ENCODE data around the gene MSI2. TPM values are rescaled to one million over a fixed set of nuclear protein-coding genes. Genes with fewer than 3 reads are reported as not detected.

MSI2 gene
- total RNA-seq, 1 experiment from 2014 or later = 29.5 TPM

DNA sequence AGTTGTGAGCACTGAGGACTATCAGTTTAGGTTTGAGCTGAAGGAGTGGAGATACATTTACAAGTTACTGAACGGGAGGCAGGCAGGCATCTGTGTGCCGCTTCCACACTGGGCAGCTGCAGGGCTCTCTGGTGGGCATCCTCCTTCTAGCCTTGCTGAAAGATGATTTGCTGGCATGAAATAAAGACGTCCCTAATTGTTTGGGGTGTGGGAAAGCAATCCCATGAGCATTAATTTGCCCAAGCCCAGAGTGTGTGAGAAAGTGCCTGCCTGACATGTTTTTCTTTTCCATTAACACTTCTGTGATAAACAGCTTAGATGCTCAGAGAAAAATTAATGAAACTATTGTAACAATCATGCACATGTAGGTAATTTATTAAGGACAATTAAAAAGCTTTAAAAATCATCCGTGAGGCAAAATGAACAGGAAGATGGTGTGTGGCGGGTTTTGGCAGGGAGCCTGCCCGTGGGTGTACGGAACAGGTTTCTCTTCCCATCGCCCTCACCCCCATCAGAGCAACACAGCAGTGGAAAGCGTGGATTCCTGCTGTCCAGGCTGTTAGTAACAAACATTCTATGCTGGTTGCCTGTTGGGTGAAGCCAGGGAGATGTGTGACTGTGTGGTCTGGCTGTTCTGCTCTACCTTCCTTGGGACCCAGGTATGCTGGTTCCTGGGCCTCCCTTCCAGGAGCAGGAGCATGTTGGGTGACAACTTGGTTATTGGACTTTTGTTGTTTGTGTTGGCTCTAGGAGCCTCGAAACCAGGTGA, 191.9 kb downstream of the MSI2 start:
- no peak for DNase-seq (ENCODE audit: extremely low read depth, low read depth)

DNA sequence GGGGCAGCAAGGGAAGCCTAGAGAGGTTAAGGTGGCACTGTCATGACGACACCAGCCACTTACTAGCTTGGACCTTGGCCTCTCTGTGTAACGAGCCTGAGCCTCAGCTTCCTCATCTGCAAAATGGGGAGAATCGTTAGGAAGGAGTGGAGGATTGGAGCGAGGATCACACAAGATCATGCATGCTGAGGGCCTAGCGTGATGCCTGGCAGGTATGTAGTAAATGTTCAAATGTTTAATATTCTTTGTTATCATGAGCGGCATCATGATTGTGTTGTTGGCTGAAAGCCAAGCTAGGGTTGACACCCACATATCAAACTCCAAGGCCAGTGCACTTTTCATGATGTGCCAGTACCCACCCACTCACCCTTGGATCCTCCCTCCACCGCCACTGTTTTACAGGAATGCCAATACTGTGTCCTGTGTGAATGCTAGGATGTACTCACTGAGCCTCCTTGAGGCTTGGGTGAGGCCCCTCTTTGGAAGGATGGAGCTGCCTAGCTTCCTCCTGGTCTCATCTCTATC, 192.5 kb downstream of the MSI2 start:
- DNase-seq (ENCODE audit: extremely low read depth, low read depth) = no peak

DNA sequence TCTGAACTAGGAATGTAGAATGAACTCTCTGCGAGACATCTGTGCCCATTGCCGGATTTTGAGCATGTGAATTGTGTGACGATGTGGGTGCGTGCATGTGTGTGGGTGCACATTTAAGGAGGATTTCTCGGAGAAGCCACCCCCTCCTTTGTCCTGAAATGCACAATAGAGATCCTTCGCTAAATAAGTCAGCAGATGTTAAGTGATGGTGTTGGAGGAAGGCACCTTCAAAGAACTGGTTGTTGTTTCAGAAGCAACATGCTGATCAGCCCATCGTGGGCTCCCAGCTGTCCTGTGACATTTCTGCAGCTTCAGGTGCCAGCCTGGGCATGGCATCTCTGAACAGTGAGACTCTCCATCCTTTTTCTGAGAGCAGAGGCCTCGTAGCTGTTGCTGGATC, 194.9 kb downstream of the MSI2 start:
- DNase-seq (ENCODE audit: extremely low read depth, low read depth) = no peak

DNA sequence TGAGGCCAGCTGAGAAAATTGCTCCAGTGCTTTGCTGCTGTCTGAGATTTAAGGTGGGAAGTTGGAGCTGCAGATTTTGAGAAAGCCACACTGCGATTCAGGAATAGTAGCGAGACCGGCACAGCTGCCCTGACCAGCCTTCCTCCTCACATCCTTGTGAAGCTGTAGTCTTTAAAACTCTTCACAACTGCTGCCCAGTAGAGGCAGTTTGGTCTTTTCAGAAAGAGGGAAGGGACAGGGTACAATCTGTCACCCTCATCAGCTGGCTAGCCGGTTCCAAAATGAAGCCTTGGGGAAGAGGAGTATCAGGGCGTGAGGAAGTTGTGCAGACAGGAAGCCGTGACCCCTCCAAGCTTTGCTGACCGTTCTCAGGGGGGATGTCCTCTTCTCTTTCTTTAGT, 195.3 kb downstream of the MSI2 start:
- no peak for DNase-seq (ENCODE audit: extremely low read depth, low read depth)

DNA sequence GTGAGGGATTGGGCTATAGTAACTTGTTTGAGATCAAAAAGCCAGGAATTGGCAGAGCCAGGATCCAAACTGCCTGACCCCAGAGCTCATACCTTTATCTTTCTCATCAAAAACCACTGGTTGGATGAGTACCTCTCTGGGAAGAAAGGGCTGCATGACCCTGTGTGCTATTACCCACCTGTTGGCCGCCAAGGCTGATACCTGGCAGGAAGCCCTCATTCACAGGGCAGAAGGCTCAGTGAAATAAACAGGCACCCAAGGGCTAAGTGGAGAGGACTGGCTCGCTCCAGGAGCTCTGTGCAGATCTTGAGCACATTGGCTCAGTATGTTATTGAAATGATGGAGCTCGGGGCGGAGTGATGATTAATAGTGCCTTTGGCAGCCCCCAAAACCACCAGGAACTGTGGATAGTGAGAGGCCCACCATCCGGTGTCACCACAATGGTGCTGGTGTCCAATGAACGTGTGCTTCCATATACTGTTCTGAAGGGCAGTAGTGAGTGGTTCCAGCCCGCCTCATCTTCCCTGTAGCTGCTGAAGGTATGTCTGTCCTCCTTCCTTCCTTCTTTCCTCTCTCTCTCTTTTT, 197.6 kb downstream of the MSI2 start:
- DNase-seq (ENCODE audit: extremely low read depth, low read depth) = no peak

DNA sequence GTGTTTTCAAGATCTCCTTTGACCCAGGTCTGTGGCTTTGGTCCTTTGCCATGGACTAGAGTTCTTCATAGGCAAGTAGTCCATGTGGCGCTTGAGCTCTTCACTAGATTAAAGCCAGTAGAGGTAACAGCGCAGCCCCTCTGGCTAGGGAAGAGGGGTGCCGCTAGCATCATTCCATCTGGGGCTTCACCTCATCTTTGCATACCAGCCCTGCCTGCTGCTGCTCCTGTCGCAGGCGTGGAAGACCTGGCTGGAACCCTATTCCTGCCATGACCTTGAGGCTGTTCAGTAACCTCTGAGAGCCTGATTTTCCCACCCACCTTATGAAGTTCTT, 198.4 kb downstream of the MSI2 start:
- no peak for DNase-seq (ENCODE audit: extremely low read depth, low read depth)

DNA sequence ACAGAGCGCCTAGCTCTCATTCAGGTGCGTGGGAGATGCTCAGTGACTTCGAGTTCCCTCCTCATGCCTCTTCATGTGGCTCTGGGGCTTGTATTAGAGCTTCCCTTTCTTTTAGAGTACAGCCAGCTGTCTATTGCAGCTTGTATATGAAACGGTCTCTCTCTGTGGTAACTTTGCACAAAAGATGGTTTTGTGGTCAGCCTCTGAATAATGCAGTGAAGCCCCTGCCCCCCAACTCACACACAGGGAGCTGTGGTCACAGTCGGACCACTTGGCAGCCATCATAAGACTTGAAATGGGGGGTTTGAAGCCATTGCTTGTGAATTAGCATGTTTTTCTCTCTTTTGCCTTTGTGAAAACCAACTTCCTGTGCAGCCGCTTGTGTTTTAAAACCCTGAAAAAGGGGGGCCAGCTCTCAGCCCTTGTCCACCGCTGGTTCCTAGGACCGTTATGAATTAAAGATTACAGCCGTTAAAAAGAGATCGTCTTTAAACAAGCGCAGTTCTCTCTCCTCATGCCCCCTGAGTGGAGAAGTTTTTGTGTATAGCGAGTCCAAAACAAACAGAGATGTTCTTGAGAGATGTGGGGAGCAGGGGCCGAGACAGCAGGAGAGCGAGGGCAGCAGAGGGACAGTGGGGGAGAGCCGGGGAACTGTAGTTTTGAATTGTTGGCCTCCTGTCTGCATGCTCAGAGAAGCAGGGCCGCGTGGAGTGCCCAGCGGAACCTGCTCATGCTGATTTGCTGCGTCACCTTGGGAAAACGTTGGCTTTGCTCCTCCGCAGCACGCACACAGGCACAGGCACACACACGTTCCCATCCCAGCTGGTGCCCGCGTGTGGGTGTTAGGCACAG, 199.0 kb downstream of the MSI2 start:
- DNase-seq (ENCODE audit: extremely low read depth, low read depth) = no peak

DNA sequence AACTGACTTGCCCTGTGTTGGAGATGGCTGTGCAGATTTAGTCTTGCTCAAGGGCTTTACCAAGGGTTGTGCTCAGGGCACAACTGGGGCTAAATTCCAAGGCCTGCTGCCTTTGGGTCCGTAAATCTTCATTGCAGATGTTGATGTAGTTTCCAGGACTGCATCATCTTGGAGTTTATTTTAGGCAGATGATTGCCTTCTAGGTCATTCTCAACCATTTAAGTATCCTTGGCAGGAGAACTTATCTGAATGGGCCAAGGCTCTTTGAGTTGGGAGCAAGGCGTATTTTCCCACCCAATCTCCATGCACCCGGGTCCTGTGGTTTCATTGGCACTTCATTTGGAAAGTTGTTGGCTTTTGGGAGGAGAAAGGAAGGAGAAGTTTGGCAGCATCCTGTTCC, 200.3 kb downstream of the MSI2 start:
- no peak for DNase-seq (ENCODE audit: extremely low read depth, low read depth)

DNA sequence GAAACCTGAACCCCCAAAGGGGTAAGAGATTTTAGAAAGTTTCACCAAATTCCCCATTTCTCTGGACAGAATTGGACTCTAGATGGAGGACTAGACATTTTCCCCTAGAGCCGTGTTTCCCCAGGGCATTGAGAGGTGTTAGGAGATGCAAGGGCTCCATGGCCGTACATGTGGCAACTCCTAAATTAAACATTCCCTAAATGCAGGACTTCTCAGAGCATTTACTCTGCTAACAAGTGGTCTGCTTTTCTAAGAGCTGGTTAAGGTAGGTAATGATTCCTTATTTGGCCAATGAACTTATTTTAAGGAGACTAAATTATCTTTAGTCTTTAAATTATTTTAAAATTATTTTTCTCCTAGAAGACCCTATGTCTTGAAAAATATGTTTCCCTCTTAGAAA, 200.9 kb downstream of the MSI2 start:
- no peak for DNase-seq (ENCODE audit: extremely low read depth, low read depth)

DNA sequence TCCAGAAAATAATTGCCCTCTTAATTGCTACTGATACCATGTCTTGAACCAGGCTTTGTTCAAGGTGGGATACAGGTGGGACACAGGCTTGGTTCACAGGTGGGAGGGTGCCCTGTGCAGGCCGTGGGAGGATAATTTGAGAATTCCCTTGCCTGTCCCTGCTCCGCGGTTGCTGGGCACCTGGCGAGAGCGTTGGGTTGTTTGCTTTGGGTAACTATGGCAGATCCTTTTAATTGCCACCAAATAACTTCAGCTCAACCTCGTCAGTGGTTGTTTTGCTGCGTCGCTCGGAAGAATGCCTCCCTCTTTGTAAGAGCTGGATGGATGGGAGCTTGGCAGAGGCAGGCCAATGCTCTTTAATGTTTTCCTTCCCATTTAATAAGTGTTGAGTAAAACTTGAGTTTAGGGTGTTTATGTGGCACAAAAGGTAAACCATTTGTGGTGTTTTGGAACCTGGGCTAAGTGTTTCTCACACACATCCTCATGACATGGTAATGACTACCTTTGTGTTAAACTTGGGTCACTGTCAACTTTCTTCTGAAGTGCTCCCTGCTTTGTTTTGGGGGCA, 202.5 kb downstream of the MSI2 start:
- DNase-seq (ENCODE audit: extremely low read depth, low read depth) = no peak

DNA sequence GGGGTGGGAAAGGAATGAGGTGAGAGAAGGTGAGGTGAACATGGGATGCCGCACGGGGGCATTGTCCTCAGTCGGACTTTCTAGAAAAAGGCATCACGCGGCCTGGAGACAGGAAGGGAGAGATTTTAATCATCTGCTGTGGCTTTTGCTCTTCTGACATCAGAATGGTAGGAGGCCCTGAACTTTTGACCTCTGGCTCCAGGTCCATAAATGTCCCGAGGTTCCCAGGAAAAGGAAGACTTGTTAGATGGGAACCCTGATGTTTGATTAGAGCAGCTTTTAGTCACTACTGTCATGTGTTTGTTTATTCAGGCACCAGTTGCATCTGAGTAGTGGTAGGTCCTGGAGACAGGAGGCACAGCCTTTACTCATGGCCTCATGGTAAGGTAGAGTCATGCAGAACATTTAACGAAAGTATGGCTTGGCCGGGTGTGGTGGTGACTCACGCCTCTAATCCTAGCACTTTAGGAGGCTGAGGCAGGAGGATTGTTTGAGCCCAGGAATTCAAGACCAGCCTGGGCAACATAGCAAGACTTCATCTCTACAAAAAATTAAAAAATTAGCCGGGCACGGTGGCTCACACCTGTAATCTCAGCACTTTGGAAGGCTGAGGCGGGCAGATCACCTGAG, 203.1 kb downstream of the MSI2 start:
- no peak for DNase-seq (ENCODE audit: extremely low read depth, low read depth)

DNA sequence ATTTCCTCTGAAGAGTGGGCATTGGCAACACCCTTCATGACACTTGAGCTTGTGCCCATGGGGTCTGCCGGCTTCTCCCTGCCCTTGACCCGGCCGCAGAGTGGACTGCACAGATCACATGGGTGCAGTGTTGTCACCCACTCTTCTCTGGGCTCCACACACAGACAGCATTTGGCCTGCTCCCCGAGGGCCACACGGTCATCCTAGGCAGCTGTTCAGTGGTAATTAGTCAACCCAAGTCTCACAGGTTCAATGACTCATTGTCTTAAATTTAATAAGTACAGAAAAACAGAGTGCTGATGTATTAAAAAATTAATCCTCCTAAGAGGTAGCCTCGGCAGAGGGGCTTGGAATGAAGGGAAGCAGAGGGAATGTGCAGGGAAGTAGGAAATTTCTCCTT, 204.8 kb downstream of the MSI2 start:
- no peak for DNase-seq (ENCODE audit: extremely low read depth, low read depth)

DNA sequence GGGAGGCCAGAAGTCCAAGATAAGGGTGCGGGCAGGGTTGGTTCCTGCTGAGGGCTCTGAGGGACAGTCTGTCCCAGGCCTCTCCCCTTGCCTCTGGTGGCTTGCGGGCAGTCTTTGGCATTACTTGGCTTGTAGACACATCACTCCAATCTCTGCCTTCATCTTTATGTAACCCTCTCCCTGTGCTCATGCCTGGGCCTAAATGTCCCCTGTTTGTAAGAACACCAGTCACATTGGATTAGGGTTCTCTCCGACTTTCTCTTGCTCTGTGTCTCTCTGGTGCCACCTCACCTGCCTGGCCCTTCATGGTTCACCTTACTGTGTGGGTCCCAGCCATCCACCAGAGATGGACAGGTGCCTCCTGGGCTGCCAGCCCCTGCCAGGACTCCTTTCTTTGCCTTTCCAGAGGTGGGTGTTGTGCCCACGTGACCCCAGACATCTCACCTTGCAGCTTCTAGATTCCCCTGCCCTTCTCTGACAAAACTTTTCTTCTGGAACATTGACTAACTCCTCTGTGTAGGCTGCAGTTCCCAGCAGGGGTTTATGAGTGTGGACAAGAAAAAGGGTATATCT, 205.8 kb downstream of the MSI2 start:
- DNase-seq (ENCODE audit: extremely low read depth, low read depth) = no peak

DNA sequence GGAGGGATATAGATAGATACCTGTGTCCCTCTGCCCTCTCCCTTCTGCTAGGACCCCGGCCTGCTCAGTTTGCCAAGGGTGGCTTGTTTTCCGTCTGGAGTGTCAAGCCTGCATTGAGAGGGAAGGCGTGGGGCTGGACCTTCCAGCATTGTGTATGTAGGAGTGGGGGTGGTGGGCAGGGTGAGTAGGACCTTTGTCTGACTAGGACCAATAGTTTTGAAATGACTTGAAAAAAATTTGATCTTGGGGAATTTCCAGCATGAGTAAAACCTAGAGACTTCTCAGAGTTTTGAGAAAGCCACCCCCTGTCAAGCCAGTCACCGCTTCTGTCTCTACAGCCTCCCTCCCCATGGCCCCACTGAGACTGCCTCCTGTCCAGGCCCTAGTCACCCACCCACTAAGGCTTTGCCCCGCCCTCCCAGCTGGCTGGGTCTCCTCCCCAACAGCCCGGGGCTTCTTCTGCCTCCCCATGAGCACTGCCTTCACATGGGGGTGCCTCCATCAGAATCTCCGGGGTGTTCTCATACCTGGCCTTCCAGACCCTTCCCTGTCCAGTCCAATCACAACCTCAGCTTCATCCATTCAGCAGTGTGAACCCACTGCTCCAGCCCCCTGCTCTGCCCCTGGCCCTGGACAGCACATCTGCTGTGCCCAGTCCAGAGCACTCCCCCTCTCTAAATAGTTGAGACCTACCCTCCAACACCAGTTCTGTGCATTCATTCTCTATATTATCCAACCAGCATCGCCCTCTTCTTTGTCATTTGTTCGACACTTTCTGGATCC, 207.0 kb downstream of the MSI2 start:
- DNase-seq (ENCODE audit: extremely low read depth, low read depth) = no peak

DNA sequence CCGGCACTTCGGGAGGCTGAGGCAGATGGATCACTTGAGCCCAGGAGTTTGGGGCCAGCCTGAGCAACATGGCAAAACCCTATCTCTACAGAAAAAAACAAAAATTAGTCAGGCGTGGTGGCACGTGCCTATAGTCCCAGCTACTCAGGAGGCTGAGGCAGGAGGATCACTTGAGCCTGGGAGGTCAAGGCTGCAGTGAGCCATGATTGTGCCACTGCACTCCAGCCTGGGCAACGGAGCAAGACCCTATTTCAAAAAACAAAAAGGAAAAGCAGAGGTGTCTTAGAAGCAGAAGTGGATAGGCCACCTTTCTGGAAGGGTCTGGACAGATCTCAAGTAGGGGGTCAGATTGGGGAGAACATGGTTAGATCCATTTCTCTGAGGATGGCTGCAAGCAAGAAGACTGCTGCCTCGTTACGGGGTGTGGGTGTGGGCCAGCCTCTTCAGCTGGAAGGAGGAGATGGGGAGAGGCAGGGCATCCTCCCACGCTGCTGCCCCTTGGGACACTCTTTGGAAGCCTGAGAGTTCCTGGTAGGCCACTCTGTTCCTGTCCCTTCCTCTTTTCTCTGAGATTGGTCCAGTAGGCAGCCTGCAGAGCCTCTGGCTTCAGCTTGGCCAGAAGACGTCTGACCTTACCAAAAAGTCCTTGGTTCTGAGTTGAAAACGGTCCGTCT, 208.0 kb downstream of the MSI2 start:
- no peak for DNase-seq (ENCODE audit: extremely low read depth, low read depth)

DNA sequence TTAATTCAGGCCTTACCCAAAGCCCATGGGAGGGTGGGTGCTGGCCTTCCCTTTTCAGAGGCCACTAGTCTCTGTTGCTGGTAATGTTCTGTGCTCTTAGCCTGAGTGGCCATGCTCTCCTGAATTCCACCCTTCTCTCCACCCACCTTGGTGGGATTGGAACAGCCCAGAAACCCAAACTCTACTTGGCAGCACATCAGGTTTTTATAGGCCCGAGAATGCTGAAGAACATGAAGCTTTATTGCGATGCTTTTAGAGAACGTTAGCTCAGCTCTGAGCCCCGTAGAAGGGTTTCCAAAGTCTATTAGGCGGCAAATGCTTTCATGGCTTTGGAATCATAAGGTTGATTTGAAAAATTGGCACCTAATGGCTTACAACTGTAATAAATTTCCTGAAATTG, 209.3 kb downstream of the MSI2 start:
- no peak for DNase-seq (ENCODE audit: extremely low read depth, low read depth)

DNA sequence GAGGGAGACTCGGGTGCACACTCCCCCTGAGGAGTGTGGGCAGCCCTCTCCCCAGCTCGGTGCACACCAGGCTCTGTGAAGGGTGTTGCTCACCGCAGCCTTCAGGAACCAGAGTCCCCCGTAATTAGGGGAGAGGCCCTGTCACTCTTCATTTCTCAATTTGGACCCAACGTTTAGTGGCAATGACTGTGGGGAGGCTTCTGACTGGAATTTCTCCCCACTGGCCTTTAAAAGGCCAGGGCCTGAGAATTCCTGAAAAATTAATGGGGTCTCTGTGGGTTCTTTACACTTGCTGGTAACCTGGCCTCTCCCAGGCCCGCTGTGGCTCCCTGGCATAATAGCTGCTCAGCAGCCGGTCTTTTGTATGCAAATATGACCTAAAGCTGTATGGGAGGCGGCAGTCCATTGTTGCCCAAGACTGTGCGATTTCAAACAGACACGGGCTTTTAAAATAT, 209.7 kb downstream of the MSI2 start:
- DNase-seq (ENCODE audit: extremely low read depth, low read depth) = no peak

DNA sequence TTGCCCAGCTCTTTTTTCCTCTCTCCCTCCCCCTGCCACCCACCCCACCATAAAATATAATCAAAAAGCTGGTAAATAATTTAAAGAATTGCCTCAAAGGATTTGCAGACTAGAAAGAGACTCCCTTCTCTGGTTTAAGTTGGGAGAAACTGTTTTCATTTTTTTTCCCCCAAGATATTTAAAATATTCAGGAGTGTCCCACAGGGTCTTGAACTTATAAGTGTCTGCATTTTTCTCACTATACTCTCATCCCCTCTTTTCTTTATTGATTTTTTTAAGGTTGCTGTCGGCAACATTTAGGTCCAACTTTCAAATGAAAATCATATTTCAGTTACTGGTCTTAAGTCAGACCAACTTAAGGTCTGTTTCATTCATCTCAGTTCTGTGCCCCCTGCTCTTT, 210.2 kb downstream of the MSI2 start:
- no peak for DNase-seq (ENCODE audit: extremely low read depth, low read depth)

DNA sequence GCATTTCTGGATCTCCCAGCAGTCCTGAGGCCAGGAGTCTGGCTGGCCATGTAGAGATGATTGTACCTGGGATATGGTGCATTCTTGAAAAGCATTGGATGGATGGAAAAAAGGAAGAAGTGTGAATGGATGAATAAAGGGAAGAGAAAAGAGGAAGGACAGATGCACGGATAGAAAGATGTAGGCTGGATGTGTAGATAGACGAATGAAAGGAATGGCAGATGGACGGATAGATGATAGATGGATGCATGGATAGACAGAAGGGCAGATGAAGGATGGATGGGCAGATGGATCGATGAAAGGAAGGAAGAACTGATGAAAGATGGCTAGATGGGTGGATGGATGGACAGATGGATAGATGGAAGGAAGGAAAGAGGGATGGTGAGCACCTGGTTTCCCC, 210.9 kb downstream of the MSI2 start:
- DNase-seq (ENCODE audit: extremely low read depth, low read depth) = no peak
